GM19468 (cell line): ENCODE measurements around the gene EIF4A3.

Source experiments
- ATAC-seq: cut with Tn5 transposase; IDR thresholded peaks from one replicate; pipeline ENCODE4 v1.9.1; 2021; ENCODE audit warnings: mild to moderate bottlenecking, moderate library complexity, moderate number of reproducible peaks; ENCODE audit not compliant: unreplicated experiment; ENCODE audit errors: extremely low read depth

EIF4A3 gene

GRCh38 chr17:80086616-80087015 lies 60.3 kb downstream of the EIF4A3 start:
- no peak for ATAC-seq

DNA sequence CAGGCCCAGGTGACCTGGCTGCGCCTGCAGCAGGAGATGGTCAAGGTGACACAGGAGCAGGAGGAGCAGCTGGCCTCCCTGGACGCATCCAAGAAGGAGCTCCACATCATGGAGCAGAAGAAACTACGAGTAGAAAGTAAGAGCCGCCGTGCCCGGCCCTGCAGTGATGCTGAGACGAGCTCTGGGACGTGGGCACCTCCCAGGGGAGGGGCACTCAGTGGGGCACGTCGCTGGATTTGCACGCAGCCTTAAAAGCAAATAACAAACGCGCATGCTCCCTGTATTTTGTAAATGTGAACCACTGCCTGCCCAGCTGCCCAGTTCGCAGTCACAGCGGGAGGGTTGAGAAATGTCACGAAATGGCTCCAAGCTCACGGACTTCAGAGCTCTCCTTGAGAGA lies 60.8 kb downstream of the EIF4A3 start:
- no peak for ATAC-seq

- no peak for ATAC-seq
Measured at GRCh38 chr17:80084773-80085172, 62.2 kb downstream of the EIF4A3 start.
